ENCODE results near the gene PLXNA4. TPM values are rescaled to one million over a fixed set of nuclear protein-coding genes. Genes with fewer than 3 reads are reported as not detected.

PLXNA4 gene
- total RNA-seq, 1 experiment from 2014 or later = 0.81 TPM

DNA sequence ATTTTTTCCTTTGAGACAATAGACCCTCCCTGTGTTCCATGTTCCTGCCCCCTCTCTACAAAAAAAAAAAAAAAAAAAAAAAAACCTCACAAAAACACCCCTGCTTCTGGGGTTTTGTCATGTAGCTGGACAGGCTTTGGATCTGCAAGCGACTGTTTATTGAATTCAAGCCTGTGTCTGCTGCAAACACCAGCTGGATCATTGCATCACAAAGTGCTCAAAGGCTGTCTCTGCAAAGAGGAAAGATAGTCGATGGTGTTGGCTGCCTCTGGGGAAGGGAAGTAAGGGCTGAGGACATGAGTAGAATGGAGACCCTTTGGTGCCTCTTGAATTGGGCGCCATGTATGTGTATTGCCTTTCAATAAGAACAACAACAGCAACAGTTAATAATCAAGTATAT is 471.2 kb downstream of the PLXNA4 start:
- Mint-ChIP-seq H3K27ac (no peak overlapping the region), H3K27me3 (ENCODE audit: low read depth) (no peaks in the 10 kb centered on the region), H3K4me3 (no peak overlapping the region), H3K36me3 (no peaks in the 10 kb centered on the region), H3K9me3 (no peaks in the 10 kb centered on the region), H3K4me1 (peaks cover 8% of the 10 kb centered on the region)
- TF ChIP-seq, protein P1, sequence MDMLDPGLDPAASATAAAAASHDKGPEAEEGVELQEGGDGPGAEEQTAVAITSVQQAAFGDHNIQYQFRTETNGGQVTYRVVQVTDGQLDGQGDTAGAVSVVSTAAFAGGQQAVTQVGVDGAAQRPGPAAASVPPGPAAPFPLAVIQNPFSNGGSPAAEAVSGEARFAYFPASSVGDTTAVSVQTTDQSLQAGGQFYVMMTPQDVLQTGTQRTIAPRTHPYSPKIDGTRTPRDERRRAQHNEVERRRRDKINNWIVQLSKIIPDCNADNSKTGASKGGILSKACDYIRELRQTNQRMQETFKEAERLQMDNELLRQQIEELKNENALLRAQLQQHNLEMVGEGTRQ (CRISPR knock-in tag; IDR thresholded peaks at IDR 0.05) = no peak
- TF ChIP-seq, protein P2, sequence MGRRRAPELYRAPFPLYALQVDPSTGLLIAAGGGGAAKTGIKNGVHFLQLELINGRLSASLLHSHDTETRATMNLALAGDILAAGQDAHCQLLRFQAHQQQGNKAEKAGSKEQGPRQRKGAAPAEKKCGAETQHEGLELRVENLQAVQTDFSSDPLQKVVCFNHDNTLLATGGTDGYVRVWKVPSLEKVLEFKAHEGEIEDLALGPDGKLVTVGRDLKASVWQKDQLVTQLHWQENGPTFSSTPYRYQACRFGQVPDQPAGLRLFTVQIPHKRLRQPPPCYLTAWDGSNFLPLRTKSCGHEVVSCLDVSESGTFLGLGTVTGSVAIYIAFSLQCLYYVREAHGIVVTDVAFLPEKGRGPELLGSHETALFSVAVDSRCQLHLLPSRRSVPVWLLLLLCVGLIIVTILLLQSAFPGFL (CRISPR knock-in tag; IDR thresholded peaks at IDR 0.05; ENCODE audit: borderline replicate concordance) = no peak
- TF ChIP-seq NR3C1 (CRISPR knock-in tag; conservative IDR thresholded peaks at IDR 0.05; ENCODE audit: low read depth) = no peak
- TF ChIP-seq, protein P3, sequence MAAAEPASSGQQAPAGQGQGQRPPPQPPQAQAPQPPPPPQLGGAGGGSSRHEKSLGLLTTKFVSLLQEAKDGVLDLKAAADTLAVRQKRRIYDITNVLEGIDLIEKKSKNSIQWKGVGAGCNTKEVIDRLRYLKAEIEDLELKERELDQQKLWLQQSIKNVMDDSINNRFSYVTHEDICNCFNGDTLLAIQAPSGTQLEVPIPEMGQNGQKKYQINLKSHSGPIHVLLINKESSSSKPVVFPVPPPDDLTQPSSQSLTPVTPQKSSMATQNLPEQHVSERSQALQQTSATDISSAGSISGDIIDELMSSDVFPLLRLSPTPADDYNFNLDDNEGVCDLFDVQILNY (CRISPR knock-in tag; IDR thresholded peaks at IDR 0.05) = no peak
- no peak for TF ChIP-seq NR1H2 (CRISPR knock-in tag; IDR thresholded peaks at IDR 0.05)
- POLR2A ChIA-PET = no interaction called here
- DNase-seq (ENCODE audit: low spot score) (no peak), ATAC-seq (no peak)
- CTCF ChIA-PET = interaction anchor here (0.6 kb wide), 1 partner anchor 559 kb away, joined by 4 read pairs; no protein-coding TSS in a partner anchor

DNA sequence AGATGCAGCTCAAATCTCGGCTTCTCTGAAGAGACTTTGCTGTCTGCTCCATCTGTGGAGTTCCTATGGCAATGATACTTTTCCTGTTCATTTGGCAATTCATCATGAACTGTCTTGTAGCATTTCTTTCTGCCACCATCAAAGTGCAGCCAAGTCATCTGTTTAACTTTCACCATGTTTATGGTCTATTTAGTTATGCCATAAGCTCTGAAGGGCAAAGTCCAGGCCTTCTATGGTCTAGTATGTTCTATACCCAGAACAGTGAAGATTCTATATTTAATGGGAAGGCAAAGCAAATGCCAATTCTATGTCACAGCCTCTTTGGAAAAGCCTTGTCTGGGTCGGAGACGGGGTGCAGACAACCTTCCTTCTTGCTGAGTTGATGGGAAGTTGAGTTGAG is 472.6 kb downstream of the PLXNA4 start:
- no peaks in the 10 kb centered on the region for H3K9me3 Mint-ChIP-seq
- H3K4me1 Mint-ChIP-seq = peaks cover 6% of the 10 kb centered on the region
- no peak for ATAC-seq
- H3K27me3 Mint-ChIP-seq (ENCODE audit: low read depth) = no peaks in the 10 kb centered on the region
- ChIA-PET POLR2A (no interaction called here), CTCF (interaction anchor here (0.8 to 1.0 kb wide), 2 partner anchors 11 to 158 kb away, joined by 3 read pairs; no protein-coding TSS in a partner anchor)
- TF ChIP-seq, protein P4, sequence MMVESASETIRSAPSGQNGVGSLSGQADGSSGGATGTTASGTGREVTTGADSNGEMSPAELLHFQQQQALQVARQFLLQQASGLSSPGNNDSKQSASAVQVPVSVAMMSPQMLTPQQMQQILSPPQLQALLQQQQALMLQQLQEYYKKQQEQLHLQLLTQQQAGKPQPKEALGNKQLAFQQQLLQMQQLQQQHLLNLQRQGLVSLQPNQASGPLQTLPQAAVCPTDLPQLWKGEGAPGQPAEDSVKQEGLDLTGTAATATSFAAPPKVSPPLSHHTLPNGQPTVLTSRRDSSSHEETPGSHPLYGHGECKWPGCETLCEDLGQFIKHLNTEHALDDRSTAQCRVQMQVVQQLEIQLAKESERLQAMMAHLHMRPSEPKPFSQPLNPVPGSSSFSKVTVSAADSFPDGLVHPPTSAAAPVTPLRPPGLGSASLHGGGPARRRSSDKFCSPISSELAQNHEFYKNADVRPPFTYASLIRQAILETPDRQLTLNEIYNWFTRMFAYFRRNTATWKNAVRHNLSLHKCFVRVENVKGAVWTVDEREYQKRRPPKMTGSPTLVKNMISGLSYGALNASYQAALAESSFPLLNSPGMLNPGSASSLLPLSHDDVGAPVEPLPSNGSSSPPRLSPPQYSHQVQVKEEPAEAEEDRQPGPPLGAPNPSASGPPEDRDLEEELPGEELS (CRISPR knock-in tag; IDR thresholded peaks at IDR 0.05) = no peak
- TF ChIP-seq SMAD4 (CRISPR knock-in tag; IDR thresholded peaks at IDR 0.05) (no peak), CBFB (CRISPR knock-in tag; IDR thresholded peaks at IDR 0.05; ENCODE audit: low read depth) (no peak)
- TF ChIP-seq, protein P5, sequence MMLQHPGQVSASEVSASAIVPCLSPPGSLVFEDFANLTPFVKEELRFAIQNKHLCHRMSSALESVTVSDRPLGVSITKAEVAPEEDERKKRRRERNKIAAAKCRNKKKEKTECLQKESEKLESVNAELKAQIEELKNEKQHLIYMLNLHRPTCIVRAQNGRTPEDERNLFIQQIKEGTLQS (CRISPR knock-in tag; conservative IDR thresholded peaks at IDR 0.05) = no peak
- no peak overlapping the region for H3K4me3 Mint-ChIP-seq
- H3K36me3 Mint-ChIP-seq = no peaks in the 10 kb centered on the region
- DNase-seq (ENCODE audit: low spot score) = no peak
- no peak overlapping the region for H3K27ac Mint-ChIP-seq

DNA sequence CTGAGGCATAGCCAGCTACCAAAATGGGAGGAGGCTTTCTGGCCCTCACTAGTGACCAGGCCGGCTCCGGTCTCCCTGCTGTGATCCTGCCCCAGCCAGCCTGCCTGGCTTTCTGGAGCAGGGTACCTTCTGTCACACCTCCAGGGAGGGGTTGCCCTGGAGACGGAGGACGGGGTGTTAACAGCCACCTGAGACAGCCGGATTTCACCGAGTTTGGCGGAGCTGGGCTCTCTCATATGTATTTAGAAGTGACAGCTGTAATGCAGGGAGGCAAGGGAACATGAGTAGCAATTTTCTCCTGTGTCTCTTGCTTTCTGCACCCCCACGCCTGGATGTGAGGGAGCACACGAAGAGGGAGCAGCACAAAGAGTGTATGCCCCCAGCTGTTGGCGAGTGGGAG is 473.3 kb downstream of the PLXNA4 start:
- H3K27me3 Mint-ChIP-seq (ENCODE audit: low read depth) = no peaks in the 10 kb centered on the region
- POLR2A ChIA-PET = interaction anchor here (0.8 kb wide), 1 partner anchor 85 kb away, joined by 3 read pairs; no protein-coding TSS in a partner anchor
- peaks cover 3% of the 10 kb centered on the region; the same call in 1 of the 2 replicates for H3K4me1 Mint-ChIP-seq
- H3K4me3 Mint-ChIP-seq = no peak overlapping the region
- DNase-seq (ENCODE audit: low spot score) = no peak
- no peak for TF ChIP-seq GRHL2 (CRISPR knock-in tag; IDR thresholded peaks at IDR 0.05; ENCODE audit: insufficient replicate concordance, severe bottlenecking)
- TF ChIP-seq CREM (CRISPR knock-in tag; IDR thresholded peaks at IDR 0.05) = no peak
- TF ChIP-seq, protein P6, sequence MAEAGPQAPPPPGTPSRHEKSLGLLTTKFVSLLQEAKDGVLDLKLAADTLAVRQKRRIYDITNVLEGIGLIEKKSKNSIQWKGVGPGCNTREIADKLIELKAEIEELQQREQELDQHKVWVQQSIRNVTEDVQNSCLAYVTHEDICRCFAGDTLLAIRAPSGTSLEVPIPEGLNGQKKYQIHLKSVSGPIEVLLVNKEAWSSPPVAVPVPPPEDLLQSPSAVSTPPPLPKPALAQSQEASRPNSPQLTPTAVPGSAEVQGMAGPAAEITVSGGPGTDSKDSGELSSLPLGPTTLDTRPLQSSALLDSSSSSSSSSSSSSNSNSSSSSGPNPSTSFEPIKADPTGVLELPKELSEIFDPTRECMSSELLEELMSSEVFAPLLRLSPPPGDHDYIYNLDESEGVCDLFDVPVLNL (CRISPR knock-in tag; IDR thresholded peaks at IDR 0.05; ENCODE audit: borderline replicate concordance, low read depth) = no peak
- TF ChIP-seq, protein P7, sequence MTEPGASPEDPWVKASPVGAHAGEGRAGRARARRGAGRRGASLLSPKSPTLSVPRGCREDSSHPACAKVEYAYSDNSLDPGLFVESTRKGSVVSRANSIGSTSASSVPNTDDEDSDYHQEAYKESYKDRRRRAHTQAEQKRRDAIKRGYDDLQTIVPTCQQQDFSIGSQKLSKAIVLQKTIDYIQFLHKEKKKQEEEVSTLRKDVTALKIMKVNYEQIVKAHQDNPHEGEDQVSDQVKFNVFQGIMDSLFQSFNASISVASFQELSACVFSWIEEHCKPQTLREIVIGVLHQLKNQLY (CRISPR knock-in tag; IDR thresholded peaks at IDR 0.05) = no peak
- no peaks in the 10 kb centered on the region for H3K9me3 Mint-ChIP-seq
- ATAC-seq = no peak
- no peaks in the 10 kb centered on the region for H3K36me3 Mint-ChIP-seq
- CTCF ChIA-PET = interaction anchor here (0.9 to 1.0 kb wide), 2 partner anchors 11 to 411 kb away, joined by 3 read pairs; no protein-coding TSS in a partner anchor
- H3K27ac Mint-ChIP-seq = no peak overlapping the region

Data from WTC11 (cell line).